Neural cell (in vitro differentiated cells): Measurements from ENCODE around the gene CACNA1S. TPM values are rescaled to one million over a fixed set of nuclear protein-coding genes. Genes with fewer than 3 reads are reported as not detected.

Experiments
- H2AFZ ChIP-seq: fragments of 200-600, 300-800 bp; sonication (generic), shearing (Covaris generic); 2 replicates; pipeline ENCODE4 v1.6.0; 2014; ENCODE audit warnings: low read depth, mild to moderate bottlenecking, antibody characterized with exemption, low read length, moderate library complexity
- H3F3A ChIP-seq: fragments of 200-600 bp; shearing (Covaris generic); 2 replicates; pipeline ENCODE4 v1.6.1; 2016; ENCODE audit warnings: mild to moderate bottlenecking, moderate library complexity, mixed read lengths, antibody characterized with exemption, low read length; ENCODE audit not compliant: insufficient read depth, poor library complexity, severe bottlenecking
- H3K27ac ChIP-seq: fragments of 200-600, 300-800 bp; sonication (generic), shearing (Covaris generic); 2 replicates; pipeline ENCODE4 v1.5.1; 2014; ENCODE audit warnings: mild to moderate bottlenecking, low read length, moderate library complexity
- H3K27me3 ChIP-seq: fragments of 300-800, 200-600 bp; sonication (generic), shearing (Covaris generic); 2 replicates; pipeline ENCODE4 v1.6.0; 2014; ENCODE audit warnings: mild to moderate bottlenecking, low read depth, low read length, moderate library complexity; ENCODE audit not compliant: insufficient read depth
- H3K36me3 ChIP-seq: fragments of 300-800, 200-600 bp; sonication (generic), shearing (Covaris generic); 2 replicates; pipeline ENCODE4 v1.5.1; 2014; ENCODE audit warnings: mild to moderate bottlenecking, antibody characterized with exemption, low read length, moderate library complexity; ENCODE audit not compliant: insufficient read depth
- H3K4me2 ChIP-seq: fragments of 300-800, 200-600 bp; sonication (generic), shearing (Covaris generic); 2 replicates; pipeline ENCODE4 v1.6.0; 2014; ENCODE audit warnings: mild to moderate bottlenecking, low read length
- H3K4me3 ChIP-seq: fragments of 300-800, 200-600 bp; sonication (generic), shearing (Covaris generic); 2 replicates; pipeline ENCODE4 v1.5.1; 2014; ENCODE audit warnings: mild to moderate bottlenecking, low read length, moderate library complexity
- H3K79me2 ChIP-seq: fragments of 200-600 bp; shearing (Covaris generic); replicated peaks from 2 replicates; pipeline ENCODE4 v1.6.0; 2014; ENCODE audit warnings: mild to moderate bottlenecking, low read length, moderate library complexity; ENCODE audit not compliant: insufficient read depth
- H3K9ac ChIP-seq: fragments of 300-800, 200-600 bp; sonication (generic), shearing (Covaris generic); 2 replicates; pipeline ENCODE4 v1.6.1; 2016; ENCODE audit warnings: mild to moderate bottlenecking, low read length, mixed read lengths
- H3K9me2 ChIP-seq: fragments of 200-600 bp; shearing (Covaris generic); 2 replicates; pipeline ENCODE4 v1.6.1; 2016; ENCODE audit warnings: mild to moderate bottlenecking, low read length, mixed read lengths; ENCODE audit not compliant: insufficient read depth
- H3K9me3 ChIP-seq: fragments of 200-600, 300-800 bp; sonication (generic), shearing (Covaris generic); 2 replicates; pipeline ENCODE4 v1.6.1; 2016; ENCODE audit warnings: mild to moderate bottlenecking, mixed run types, low read length, moderate library complexity, mixed read lengths
- H4K20me1 ChIP-seq: fragments of 200-600 bp; shearing (Covaris generic); 2 replicates; pipeline ENCODE4 v1.6.1; 2016; ENCODE audit warnings: mild to moderate bottlenecking, mixed run types; ENCODE audit not compliant: insufficient read depth
- CTCF ChIP-seq: fragments of 450-650 bp; IDR thresholded peaks from 2 replicates; pipeline ENCODE4 v1.5.1; 2014; ENCODE audit warnings: antibody characterized with exemption, mild to moderate bottlenecking, moderate library complexity; ENCODE audit not compliant: poor library complexity, severe bottlenecking
- EP300 ChIP-seq: fragments of 450-650 bp; conservative IDR thresholded peaks from 2 replicates; pipeline ENCODE4 v1.6.1; 2014; ENCODE audit warnings: antibody characterized with exemption, mild to moderate bottlenecking, moderate library complexity; ENCODE audit not compliant: poor library complexity, severe bottlenecking
- EZH2 ChIP-seq: fragments of 200-600, 300-800 bp; shearing (Covaris generic), sonication (generic); IDR thresholded peaks from 2 replicates; pipeline ENCODE4 v1.6.1; 2014; ENCODE audit warnings: antibody characterized with exemption, low read length, borderline replicate concordance, mild to moderate bottlenecking; ENCODE audit not compliant: insufficient read depth, poor library complexity, severe bottlenecking
- MXI1 ChIP-seq: fragments of 450-650 bp; conservative IDR thresholded peaks from 2 replicates; pipeline ENCODE4 v1.6.1; 2014; ENCODE audit warnings: antibody characterized with exemption, mild to moderate bottlenecking; ENCODE audit not compliant: poor library complexity, severe bottlenecking
- POLR2AphosphoS5 ChIP-seq: IDR thresholded peaks from 2 replicates; pipeline ENCODE4 v1.6.1; 2012
- RAD21 ChIP-seq: fragments of 450-650 bp; conservative IDR thresholded peaks from 2 replicates; pipeline ENCODE4 v1.6.1; 2014; ENCODE audit warnings: antibody characterized with exemption, mild to moderate bottlenecking, moderate library complexity
- SMC3 ChIP-seq: fragments of 450-650 bp; conservative IDR thresholded peaks from 2 replicates; pipeline ENCODE4 v1.6.1; 2014; ENCODE audit warnings: antibody characterized with exemption, mild to moderate bottlenecking, moderate library complexity; ENCODE audit not compliant: poor library complexity
- TAF1 ChIP-seq: IDR thresholded peaks from 2 replicates; pipeline ENCODE4 v1.6.1; 2012; ENCODE audit warnings: low read depth
- polyA plus RNA-seq: library from polyadenylated mRNA; depleted of rRNA; stranded (reverse); fragments of >200 nt; gene quantifications from 2 replicates; pipeline ENCODE4 v1.2.3, GENCODE V29; 2014
- TF ChIP-seq, protein P1 (sequence below): IDR thresholded peaks from 2 replicates; pipeline ENCODE4 v1.6.1; 2012; ENCODE audit warnings: borderline replicate concordance

CACNA1S gene
- polyA plus RNA-seq, 1 donor from 2014 or later = 0.05 TPM

GRCh38 chr1:201021630-201022492 lies 90.4 kb downstream of the CACNA1S start:
- H3K9me3 ChIP-seq = no peaks in the 10 kb centered on the region
- peak overlapping the region; percentile 98 for H3K9ac ChIP-seq
- H3K27ac ChIP-seq = peak overlapping the region; percentile 95
- TF ChIP-seq POLR2AphosphoS5 (peak; percentile 80), TAF1 (peak; percentile 46), EP300 (no peak)
- peak overlapping the region; percentile 100 for H3K4me2 ChIP-seq
- no peaks in the 10 kb centered on the region for H3K27me3 ChIP-seq
- peaks cover 36% of the 10 kb centered on the region for H4K20me1 ChIP-seq
- H3K4me3 ChIP-seq = peak overlapping the region; percentile 97
- peaks cover 68% of the 10 kb centered on the region for H3K79me2 ChIP-seq
- H3F3A ChIP-seq = no peaks in the 10 kb centered on the region
- H3K36me3 ChIP-seq = no peaks in the 10 kb centered on the region
- no peak overlapping the region for H2AFZ ChIP-seq
- H3K9me2 ChIP-seq = no peaks in the 10 kb centered on the region

GRCh38 chr1:201020721-201021629 lies 91.3 kb downstream of the CACNA1S start:
- Histone ChIP-seq H3K36me3 (no peaks in the 10 kb centered on the region), H3K27me3 (no peaks in the 10 kb centered on the region), H3K4me3 (peak overlapping the region; percentile 97), H3K4me2 (peak overlapping the region; percentile 100), H4K20me1 (peaks cover 45% of the 10 kb centered on the region), H3K9me3 (no peaks in the 10 kb centered on the region), H3K9ac (peak overlapping the region; percentile 98), H2AFZ (no peak overlapping the region), H3F3A (no peaks in the 10 kb centered on the region), H3K27ac (peak overlapping the region; percentile 95), H3K79me2 (peaks cover 75% of the 10 kb centered on the region), H3K9me2 (no peaks in the 10 kb centered on the region)
- TF ChIP-seq CTCF = peak; percentile 68
- TF ChIP-seq, protein P1, sequence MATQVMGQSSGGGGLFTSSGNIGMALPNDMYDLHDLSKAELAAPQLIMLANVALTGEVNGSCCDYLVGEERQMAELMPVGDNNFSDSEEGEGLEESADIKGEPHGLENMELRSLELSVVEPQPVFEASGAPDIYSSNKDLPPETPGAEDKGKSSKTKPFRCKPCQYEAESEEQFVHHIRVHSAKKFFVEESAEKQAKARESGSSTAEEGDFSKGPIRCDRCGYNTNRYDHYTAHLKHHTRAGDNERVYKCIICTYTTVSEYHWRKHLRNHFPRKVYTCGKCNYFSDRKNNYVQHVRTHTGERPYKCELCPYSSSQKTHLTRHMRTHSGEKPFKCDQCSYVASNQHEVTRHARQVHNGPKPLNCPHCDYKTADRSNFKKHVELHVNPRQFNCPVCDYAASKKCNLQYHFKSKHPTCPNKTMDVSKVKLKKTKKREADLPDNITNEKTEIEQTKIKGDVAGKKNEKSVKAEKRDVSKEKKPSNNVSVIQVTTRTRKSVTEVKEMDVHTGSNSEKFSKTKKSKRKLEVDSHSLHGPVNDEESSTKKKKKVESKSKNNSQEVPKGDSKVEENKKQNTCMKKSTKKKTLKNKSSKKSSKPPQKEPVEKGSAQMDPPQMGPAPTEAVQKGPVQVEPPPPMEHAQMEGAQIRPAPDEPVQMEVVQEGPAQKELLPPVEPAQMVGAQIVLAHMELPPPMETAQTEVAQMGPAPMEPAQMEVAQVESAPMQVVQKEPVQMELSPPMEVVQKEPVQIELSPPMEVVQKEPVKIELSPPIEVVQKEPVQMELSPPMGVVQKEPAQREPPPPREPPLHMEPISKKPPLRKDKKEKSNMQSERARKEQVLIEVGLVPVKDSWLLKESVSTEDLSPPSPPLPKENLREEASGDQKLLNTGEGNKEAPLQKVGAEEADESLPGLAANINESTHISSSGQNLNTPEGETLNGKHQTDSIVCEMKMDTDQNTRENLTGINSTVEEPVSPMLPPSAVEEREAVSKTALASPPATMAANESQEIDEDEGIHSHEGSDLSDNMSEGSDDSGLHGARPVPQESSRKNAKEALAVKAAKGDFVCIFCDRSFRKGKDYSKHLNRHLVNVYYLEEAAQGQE = peak; percentile 15
- no peak for TF ChIP-seq EP300
- TF ChIP-seq EZH2 = no peak
- TF ChIP-seq TAF1 = peak; percentile 23
- peak; percentile 33 for TF ChIP-seq POLR2AphosphoS5
- TF ChIP-seq MXI1 = no peak
- TF ChIP-seq SMC3 = peak; percentile 55
- TF ChIP-seq RAD21 = peak; percentile 56
